Measurements from ENCODE around the gene C2CD2. TPM values are rescaled to one million over a fixed set of nuclear protein-coding genes. Genes with fewer than 3 reads are reported as not detected.

C2CD2 gene
- total and polyA plus RNA-seq, 2 of the 4 experiments (the other 2 are of a cell fraction) = 15.6 to 25.3 TPM

DNA sequence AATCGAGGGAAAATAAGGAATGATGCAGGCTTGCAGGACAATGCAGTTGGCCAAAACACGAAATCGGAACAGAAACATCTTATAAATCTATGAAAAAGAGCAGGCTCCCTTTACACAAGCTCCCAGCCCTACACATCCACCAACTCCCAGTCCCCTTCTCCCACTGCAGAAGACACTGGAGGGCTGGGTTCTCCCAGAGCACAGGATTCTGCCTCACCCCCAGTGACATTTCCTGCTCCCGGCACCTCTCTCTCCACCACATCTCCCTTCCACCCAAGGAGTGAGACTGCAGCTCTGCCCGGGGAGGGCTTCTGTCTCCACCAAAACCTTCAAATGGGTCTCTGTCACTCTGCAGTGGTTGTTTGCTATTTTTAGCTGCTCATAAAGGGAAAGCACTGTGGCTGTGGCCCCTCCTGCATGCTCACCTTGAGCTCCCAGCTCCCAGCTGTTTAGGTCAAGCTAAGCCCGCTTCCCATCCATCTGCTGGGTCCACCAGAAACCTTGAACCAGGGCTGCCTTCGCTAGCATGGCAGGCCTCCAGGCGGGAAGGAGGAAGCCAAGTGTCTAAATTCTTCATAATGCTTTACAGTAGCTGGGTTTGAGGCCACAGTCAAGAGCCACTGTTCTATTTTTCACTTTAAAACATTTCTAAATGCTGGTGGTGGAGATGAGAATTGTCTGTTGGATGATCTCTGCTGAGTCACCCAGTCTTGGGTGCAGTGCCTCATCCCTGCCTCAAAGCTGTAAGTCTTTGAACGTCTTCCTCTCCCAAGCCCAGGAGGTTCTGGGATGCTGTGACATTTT lies 3.3 kb upstream of the C2CD2 start:
- peak overlapping the region; percentile 81 for H3K27ac ChIP-seq (ENCODE audit: insufficient read depth, low read length)
- peak overlapping the region; percentile 84 for H2BK15ac ChIP-seq (ENCODE audit: low read depth, low read length)
- dilution Hi-C loops (cut with HindIII; ENCODE audit: low sequenced_read_pairs, unreplicated experiment) (no loop called here), intact Hi-C loops (cut with micrococcal nuclease) (loop anchor here (2.0 to 5.0 kb wide), 2 partner anchors 46 to 160 kb away; no protein-coding TSS in a partner anchor), in situ Hi-C loops (cut with MboI; ENCODE audit: low sequenced_read_pairs) (no loop called here)
- peaks cover 10 to 28% of the 10 kb centered on the region in 2 experiments for H3K79me1 ChIP-seq (ENCODE audit: low read depth in 1 of 2, low read length in 2 of 2)
- peak overlapping the region; percentile 89 for H3K14ac ChIP-seq (replicated peaks; ENCODE audit: low read depth, low read length)
- ATAC-seq (ENCODE audit: low read depth) (peak; percentile 19), DNase-seq (peak; percentile 93)
- peak overlapping the region; percentile 92 for H3K4ac ChIP-seq (ENCODE audit: low read depth, low read length)
- no TSS peak for BruUV-seq (replicated peaks)
- peak overlapping the region; percentile 61 for H3K18ac ChIP-seq (ENCODE audit: low read depth, low read length)
- H2AK9ac ChIP-seq (replicated peaks; ENCODE audit: low read depth, low read length, poor library complexity) = peak overlapping the region; percentile 86
- H2AK5ac ChIP-seq (ENCODE audit: low read depth, low read length) = peak overlapping the region; percentile 94
- ChIA-PET CTCF (interaction anchor here (0.6 to 1.2 kb wide), 4 partner anchors 54 to 160 kb away, joined by 3 to 4 read pairs (median 4); no protein-coding TSS in a partner anchor), POLR2A (ENCODE audit: unreplicated experiment) (interaction anchor here (0.6 kb wide), 2 partner anchors 31 to 88 kb away, joined by 3 to 13 read pairs; no protein-coding TSS in a partner anchor)
- peak overlapping the region; percentile 72 for H2BK20ac ChIP-seq (ENCODE audit: low read depth, low read length)
- 80% methylated on average over 1 of the region's 9 CpGs; no CpG with 5 or more reads in 1 of the 2 experiments for WGBS, 2 experiments (ENCODE audit: extremely low coverage in 2 of 2, insufficient read length in 1 of 2)
- H4K91ac ChIP-seq (ENCODE audit: insufficient read depth, low read depth, low read length) = peak overlapping the region; percentile 83
- H3K23ac ChIP-seq (ENCODE audit: low read depth, low read length) = peak overlapping the region; percentile 85
- peak overlapping the region; percentile 92 for H2BK120ac ChIP-seq (ENCODE audit: low read depth, low read length)
- H3K36me3 ChIP-seq (ENCODE audit: control insufficient read depth, insufficient read depth, low read length) = no peaks in the 10 kb centered on the region
- peak overlapping the region; percentile 16 for H3K4me2 ChIP-seq (ENCODE audit: low read depth, low read length)
- no peaks in the 10 kb centered on the region for H3K27me3 ChIP-seq (ENCODE audit: control insufficient read depth, insufficient read depth, low read length)
- 0 out of 2 replicates have a peak, but pooled peaks cover 3% of the 10 kb centered on the region for H4K20me1 ChIP-seq (ENCODE audit: insufficient read depth, low read length)
- peak overlapping the region; percentile 35; the same call in 1 of the 2 replicates for H4K5ac ChIP-seq (ENCODE audit: low read depth, low read length)
- H3K9ac ChIP-seq (ENCODE audit: low read depth, low read length) = no peak overlapping the region; the same call in 1 of the 2 replicates
- H3K4me3 ChIP-seq (ENCODE audit: insufficient read depth, low read depth, low read length) = no peak overlapping the region
- H3K9me1 ChIP-seq (ENCODE audit: insufficient read depth, low read length) = peaks cover 35% of the 10 kb centered on the region
- peak overlapping the region; percentile 34 to 70 for H4K8ac ChIP-seq (ENCODE audit: low read depth in 2 of 2, low read length in 2 of 2)
- H3K56ac ChIP-seq (ENCODE audit: extremely low read depth, insufficient read depth, low read length) = peak overlapping the region; percentile 73
- no peaks in the 10 kb centered on the region for H3K9me3 ChIP-seq (ENCODE audit: control insufficient read depth, insufficient read depth, low read length)
- peak overlapping the region; percentile 93 for H2BK5ac ChIP-seq (ENCODE audit: low read depth, low read length, poor library complexity, severe bottlenecking)
- peak overlapping the region; percentile 78 for H2AFZ ChIP-seq (replicated peaks; ENCODE audit: low read length, poor library complexity)
- peaks cover 22% of the 10 kb centered on the region for H3K4me1 ChIP-seq (ENCODE audit: control insufficient read depth, insufficient read depth, low read length)
- TF ChIP-seq RFX5 (IDR thresholded peaks at IDR 0.05; ENCODE audit: low read depth, low read length) (no peak), RAD21 (IDR thresholded peaks at IDR 0.05; ENCODE audit: low read length) (peak; percentile 20; the same call in 1 of the 2 replicates), FOS (IDR thresholded peaks at IDR 0.05; ENCODE audit: low read depth, low read length) (peak; percentile 82), NFE2L2 (IDR thresholded peaks at IDR 0.05; ENCODE audit: low read depth, low read length) (peak; percentile 87), RCOR1 (IDR thresholded peaks at IDR 0.05; ENCODE audit: insufficient replicate concordance, low read length) (peak; percentile 27), MXI1 (IDR thresholded peaks at IDR 0.05; ENCODE audit: borderline replicate concordance, low read depth, low read length) (no peak), SMC3 (IDR thresholded peaks at IDR 0.05; ENCODE audit: low read depth, low read length) (no peak), MAZ (IDR thresholded peaks at IDR 0.05; ENCODE audit: borderline replicate concordance, low read depth, low read length) (peak; percentile 29; the same call in 1 of the 2 replicates), BHLHE40 (IDR thresholded peaks at IDR 0.05; ENCODE audit: low read depth, low read length) (no peak; the same call in 1 of the 2 replicates), MAFK (IDR thresholded peaks at IDR 0.05; ENCODE audit: low read depth, low read length) (peak; percentile 59)
- TF ChIP-seq, protein P1, sequence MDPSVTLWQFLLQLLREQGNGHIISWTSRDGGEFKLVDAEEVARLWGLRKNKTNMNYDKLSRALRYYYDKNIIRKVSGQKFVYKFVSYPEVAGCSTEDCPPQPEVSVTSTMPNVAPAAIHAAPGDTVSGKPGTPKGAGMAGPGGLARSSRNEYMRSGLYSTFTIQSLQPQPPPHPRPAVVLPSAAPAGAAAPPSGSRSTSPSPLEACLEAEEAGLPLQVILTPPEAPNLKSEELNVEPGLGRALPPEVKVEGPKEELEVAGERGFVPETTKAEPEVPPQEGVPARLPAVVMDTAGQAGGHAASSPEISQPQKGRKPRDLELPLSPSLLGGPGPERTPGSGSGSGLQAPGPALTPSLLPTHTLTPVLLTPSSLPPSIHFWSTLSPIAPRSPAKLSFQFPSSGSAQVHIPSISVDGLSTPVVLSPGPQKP (IDR thresholded peaks at IDR 0.05; ENCODE audit: borderline replicate concordance, low read depth, low read length) = no peak
